GM19099 (cell line): ENCODE measurements around the gene CCT2.

ENCODE experiments used
- POLR2A ChIP-seq: IDR thresholded peaks from 3 replicates; pipeline ENCODE4 v1.6.1; 2011; ENCODE audit warnings: low read depth; ENCODE audit not compliant: insufficient read length; ENCODE audit errors: extremely low read depth

CCT2 gene

DNA sequence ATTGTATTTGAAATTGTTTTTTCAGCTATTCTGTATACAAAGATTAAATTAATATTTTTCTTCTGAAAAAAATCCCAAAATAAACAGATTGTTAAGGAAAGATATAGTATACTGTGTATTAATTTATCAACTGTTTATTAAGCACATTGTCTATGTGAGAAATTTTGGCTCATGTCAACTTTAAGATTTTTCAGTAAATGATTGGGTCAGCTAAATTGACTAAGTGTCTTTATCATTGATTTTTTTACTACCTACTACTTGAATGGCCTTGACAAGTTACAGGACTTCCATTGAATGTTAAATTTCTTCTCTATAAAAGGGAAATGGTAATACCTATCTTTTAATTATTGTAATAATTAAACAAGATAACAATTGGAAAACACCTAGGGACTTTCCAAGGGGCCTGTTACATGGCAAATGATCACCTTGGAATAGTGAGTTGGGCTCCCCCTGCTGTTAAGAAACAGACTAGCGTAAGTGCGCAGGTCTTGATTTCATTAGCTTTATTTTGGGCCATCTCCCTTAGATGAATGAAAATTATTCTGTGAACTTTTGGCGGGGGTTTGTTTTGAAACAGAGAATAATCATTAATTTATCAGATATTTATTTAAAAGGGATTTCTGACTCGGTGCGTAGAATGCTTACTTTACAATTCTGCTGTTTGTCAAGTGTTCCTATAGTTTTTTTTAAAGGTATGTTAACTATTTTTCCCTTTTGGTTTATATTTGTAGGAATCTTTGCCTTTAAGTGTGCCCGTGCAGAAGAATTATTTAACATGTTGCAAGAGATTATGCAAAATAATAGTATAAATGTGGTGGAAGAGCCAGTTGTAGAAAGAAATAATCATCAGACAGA is 14.5 kb upstream of the CCT2 start:
- no peak for TF ChIP-seq POLR2A

DNA sequence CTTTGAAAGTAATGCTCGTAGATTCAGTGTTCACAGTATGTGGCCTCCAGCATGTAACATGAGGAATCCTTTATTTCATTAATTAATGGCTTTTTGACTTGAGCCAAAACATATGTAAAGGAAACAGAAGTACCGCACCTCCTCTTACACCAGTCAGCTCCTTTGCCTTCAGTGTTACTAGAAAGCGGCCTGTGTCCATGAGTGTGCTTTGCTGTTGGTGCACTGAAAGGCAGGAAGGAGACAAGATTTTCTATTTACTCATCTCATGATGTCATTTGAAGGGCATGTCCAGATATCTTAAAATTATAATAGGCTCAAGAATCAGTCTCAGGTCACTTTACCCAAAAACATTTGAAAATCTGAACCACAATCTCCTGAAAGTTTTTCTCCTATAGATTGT is 9.9 kb upstream of the CCT2 start:
- no peak for TF ChIP-seq POLR2A

DNA sequence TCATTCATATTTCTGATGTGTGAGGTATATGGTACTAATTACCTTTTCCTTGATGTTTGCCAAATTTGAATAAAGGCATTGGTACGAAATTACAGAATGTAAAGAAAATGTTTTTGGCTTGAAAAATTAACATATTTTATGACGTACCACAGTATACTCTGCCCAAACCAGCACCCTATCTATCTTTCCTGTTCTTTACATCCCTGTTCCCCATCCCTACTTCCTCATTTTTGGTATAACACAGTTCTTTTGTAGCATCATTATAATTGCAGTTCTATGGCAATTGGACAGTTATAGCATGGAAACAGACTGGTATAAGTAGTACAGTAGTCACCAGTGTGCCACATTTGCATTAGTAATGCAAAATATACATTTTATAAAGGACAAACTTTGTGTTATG is 7.0 kb upstream of the CCT2 start:
- no peak for TF ChIP-seq POLR2A

DNA sequence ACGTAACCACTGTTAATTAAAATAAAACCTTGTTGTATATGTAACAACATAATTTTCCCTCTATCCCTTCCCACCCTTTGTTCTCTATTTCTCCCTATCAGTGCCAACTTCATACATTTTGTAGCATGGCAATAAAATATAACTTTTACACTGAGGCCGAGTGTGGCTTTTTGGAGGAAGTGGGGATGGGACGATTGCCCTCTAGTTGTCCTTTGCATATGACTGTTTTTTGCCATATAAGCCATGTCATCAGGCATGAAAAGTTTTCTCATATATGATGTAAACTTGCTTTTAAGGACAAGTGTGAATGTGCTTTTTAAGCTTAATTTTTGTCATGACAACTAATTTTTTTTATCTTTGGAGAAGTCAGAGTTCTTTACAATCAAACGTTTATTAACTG is 6.2 kb upstream of the CCT2 start:
- TF ChIP-seq POLR2A: no peak

DNA sequence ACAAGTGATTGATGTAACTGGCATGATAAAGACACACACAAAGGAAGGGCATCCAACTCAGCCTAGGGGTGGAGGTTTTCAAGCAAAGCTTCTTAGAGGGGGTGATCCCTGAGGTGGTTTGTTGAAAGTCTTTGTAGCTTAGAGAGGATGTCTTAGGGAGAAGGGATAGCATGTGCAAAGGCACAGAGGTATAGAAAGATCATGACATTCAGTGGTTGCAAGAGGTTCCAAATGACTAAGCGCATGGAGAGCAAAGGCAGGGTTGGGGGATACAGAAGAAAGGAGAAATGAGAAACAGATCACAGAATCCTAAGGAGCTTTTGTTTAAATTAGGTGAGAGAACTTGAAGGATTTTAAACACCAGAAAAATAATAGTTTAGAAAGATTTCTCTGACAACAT is 5.2 kb upstream of the CCT2 start:
- TF ChIP-seq POLR2A: no peak

DNA sequence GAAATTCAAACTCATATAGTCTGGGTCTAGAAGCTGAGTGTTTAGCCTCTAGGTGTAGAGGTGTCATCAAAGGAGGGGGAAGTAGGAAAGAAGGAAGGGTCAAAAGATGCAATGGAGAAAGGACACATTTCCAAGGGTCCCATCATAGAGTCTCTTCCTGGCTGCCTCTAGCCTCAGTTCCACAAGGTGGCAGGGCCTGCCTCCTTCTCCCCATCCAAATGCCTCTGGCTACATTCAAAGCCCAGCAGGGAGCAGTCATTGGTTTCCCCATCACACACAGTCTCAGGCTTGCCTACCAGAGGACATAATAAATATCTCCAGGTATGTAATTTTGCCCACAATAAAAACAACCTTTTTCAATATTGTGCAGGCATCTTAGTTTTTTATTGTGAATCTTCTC is 2.1 kb upstream of the CCT2 start:
- no peak for TF ChIP-seq POLR2A

DNA sequence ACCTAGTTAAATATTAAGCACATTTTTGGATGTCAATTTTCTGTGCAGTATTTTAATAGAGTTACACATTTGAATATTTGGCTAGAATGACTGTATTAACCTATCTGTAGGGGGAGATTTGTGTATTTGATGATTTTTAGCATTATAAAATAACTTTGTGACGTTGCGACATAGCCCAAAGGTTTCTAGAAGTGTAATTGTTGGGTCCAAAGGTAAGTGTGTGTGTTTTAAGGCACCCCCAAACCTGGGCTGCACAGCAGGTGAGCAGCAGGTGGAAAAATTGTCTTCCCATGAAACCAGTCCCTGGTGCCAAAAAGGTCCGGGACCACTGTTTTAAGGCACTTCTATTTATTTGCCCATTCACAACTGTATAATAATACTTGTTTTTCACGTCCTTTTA is 3.3 kb downstream of the CCT2 start:
- TF ChIP-seq POLR2A: no peak

DNA sequence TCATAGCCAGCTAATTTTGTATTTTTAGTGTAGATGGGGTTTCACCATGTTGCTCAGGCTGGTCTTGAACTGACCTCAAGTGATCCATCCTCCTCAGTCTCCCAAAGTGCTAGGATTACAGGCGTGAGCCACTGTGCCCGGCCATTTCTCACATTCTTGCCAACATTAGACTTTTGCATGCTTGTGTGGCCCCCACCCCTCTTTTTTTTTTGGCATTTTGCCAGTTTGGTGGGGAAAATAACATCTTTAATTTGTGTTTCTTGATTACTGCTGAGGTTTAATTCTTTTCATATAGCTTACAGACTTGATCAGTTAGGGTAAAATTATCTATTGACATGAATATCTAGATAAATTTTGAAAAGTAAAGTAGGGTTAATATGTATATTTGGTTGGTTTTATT is 3.8 kb downstream of the CCT2 start:
- TF ChIP-seq POLR2A: no peak

DNA sequence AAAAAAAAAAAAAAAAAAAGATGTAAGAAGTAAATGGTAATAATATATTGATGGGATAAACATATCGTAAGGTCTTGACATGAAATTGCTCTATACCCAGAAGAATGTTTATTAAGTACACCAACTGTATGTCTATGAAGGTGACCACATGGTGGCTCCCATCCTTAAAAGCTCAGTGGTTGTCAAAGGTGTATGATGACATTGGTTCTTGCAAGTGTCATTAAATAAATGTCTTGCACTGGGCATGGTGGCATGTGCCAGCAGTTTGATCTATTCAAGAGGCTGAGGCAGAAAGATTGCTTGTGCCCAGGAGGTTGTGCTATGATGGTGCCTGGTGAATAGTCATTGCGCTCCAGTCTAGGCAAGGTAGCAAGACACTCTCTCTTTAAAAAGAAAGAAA is 10.4 kb downstream of the CCT2 start:
- no peak for TF ChIP-seq POLR2A

DNA sequence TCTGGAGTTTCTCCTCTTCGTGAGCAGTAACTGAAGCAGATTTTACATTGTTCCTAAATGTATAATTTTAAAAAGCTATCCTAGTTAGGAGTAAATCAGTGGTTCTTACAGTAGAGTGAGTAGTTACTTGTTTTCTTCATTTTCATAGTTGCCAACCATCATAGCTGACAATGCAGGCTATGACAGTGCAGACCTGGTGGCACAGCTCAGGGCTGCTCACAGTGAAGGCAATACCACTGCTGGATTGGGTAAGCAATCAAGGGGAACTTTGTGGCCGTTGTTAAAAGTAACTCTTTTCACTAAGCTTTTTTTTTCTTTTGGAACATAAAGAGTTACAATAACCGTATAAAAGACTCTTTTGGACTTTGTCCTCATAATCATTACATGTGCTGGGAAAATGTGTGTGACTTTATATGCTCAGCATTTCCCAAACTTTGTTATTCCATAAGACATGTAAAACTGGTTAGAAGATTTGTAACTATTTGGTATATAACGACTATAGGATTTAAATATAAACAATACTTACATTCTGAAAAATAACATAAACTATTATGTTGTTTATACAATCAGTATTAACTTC is 13.0 kb downstream of the CCT2 start:
- no peak for TF ChIP-seq POLR2A

DNA sequence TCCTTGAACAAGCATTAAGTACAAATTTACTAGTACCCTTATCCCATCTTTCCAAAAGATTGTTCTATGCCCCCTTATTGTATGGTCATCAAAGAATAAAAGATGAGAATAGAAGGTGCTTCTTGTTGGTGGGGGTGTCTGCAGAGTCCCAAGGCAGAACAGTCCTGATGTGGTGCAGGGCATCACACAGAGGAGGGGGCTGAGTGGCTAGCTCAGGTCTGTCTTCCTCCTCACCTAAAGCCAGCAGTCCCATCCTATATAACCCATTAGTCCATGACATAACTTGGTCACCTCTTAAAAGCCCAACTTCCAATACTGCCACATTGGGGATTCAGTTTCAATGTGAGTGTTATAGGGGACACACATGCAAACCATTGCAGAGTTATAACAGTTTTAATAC is 15.5 kb downstream of the CCT2 start:
- TF ChIP-seq POLR2A: no peak

DNA sequence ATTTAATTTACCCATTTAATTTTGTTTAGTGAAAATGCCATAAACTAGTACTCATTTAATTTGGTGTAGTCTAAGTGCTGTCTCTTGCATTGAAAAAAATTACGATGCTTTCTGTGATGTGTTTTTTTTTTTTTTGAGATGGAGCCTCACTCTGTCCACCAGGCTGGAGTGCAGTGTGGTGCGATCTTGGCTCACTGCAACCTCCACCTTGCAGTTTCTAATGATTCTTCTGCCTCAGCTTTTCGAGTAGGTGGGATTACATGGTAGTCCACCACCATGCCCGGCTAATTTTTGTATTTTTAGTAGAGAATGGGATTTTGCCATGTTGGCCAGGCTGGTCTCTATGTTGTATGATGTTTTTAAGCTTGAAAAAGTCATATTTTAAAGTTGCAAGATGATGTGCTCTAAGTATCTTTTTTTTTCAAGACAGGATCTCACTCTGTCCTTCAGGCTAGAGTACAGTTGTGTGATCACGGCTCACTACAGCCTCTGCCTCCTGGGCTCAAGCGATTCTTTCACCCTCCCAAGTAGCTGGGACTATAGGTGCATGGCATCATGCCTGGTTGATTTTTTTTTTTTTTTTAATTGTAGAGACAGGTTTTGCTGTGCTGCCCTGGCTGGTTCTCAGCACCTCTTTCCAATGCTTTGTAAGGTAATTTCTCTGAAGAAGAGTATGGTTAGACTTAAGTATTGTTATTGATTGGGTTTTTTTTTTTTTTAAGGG is 16.9 kb downstream of the CCT2 start:
- no peak for TF ChIP-seq POLR2A

DNA sequence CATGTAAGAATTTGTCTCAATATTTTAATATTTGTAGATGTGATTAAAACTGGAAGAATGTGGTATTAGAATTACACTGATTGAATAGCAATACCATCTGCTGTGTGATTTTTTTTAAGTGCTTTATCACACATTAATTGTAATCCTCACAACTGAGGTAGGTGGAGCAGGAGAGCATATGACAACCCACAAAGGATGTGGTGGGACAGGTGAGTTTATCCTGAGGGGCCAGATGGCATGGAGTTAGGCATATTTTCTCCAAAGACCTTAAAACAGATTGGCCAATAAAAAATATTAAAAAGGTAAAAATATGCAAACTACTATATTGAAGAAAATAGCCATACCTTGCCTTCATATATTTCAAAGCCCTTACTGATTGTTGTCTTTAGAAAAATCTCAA is 17.7 kb downstream of the CCT2 start:
- TF ChIP-seq POLR2A: no peak

DNA sequence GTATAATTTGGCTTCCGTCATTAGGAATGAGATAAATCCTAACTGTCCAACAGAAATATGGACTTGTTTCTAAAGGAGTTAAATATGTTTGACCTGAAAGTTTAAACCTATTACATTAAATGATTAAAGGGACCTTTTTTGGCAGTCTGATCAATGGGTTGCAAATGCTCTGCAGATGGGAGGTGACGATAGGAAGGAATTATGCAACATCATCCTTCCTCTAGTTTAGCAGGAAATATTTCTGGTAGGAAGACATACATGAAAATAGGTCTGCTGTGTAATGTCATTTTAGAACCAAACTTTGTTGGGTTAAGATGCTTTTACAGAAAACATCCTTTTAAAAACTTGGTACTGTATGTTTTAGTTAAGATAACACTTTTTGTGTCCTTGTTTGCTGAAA is 22.9 kb downstream of the CCT2 start:
- TF ChIP-seq POLR2A: no peak

DNA sequence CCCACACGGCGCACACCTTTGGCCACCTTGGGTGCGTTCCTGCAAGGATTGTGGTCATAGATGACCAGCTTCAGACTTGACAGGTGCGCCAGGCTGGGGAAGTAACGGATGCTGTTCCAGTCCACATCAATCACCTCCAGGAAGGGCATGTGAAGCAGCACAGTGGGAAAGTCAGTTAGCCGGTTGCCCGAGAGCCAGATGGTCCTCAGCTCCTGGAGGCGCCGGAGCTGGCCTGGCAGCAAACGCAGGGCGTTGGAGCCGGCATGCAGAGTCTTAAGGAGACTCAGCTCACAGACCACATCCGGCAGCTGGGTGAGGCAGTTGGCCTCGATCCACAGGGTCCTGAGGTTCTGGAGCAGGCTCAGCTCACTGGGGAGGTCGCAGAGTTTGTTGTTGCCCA is 24.9 kb downstream of the CCT2 start:
- no peak for TF ChIP-seq POLR2A

DNA sequence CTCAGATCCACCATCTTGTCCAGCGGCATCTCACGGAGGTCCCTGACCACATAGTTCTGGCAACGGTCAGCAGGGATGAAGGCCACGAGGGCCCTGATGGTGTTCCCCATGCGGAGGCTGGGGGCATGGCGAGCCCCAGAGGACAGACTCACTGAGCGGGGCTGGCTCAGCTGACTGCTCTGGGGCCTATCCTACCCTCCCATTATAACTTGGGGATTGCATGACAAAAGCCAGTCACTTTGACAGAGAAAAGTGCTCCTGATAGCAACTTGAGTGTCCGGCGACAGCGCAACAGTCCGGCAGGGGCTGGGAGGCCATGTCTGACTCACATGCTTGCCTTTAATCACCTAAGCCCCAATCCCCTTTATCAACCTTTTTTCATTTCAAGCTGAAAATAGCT is 25.5 kb downstream of the CCT2 start, which contains the start of gene LRRC10:
LRRC10 (minus strand) TSS at position 179 of the 400 bp plus-strand sequence; CDS start at position 110, 69 bp downstream.
- no peak for TF ChIP-seq POLR2A

DNA sequence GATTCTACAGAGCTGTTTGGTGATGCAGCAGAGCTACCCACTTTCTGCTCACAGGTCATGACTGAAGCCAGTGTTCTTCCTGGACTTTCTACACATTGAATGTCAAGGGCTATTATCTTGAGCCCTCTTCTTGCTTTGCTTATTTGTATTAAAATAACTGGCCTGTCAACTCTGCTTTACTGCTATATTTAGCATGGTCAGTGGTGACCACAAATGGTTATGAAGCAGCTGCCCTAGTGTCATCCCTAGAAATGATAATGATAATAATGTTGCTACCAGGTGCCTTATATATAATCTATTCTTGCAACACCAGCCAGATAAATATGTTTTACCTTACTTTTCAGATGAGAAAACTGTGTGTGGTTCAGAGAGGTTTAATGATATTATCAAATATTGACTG is 28.1 kb downstream of the CCT2 start:
- TF ChIP-seq POLR2A: no peak

DNA sequence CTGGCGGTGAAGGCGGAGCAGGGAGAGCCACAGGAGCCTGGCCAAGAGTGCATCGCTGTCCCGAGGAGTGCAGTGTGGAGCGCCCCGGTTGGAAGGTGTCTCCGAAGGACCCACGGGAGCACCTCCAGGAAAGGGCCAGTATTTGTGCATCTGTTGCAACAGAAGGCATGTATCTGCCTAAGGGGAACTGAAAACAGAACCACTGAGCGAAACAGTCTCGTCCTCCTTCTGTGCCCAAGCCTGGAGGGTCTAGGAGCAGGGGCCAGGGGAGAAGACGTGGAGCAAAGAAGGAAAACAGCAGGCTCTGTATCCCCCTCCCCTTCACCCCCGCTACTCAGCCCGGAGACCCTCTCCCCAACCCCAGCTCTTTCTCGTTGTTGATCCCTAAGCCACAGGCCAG is 30.8 kb downstream of the CCT2 start:
- TF ChIP-seq POLR2A: no peak
